ENCODE measurements around the gene TBX15.

DNA sequence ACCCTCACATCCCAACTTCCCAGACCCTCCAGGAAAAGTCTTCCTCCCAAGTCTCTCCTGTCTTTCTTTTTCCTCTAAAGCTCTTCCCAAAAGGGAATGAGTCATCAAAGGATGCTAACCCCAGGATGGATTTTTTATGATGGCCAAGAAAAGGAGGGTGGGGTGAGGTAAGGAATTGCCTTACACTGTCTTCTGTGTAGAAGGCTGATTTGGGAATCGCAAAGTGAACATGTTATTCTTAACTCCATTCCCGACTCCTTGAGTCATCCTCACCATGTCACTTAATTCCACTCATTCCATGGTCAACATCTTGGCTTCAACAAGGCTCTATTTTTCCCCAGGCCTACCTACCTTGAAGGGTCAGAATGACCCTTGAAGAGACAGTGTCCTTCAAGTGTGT is 44.0 kb downstream of the TBX15 start:
- TF ChIP-seq, protein P1, sequence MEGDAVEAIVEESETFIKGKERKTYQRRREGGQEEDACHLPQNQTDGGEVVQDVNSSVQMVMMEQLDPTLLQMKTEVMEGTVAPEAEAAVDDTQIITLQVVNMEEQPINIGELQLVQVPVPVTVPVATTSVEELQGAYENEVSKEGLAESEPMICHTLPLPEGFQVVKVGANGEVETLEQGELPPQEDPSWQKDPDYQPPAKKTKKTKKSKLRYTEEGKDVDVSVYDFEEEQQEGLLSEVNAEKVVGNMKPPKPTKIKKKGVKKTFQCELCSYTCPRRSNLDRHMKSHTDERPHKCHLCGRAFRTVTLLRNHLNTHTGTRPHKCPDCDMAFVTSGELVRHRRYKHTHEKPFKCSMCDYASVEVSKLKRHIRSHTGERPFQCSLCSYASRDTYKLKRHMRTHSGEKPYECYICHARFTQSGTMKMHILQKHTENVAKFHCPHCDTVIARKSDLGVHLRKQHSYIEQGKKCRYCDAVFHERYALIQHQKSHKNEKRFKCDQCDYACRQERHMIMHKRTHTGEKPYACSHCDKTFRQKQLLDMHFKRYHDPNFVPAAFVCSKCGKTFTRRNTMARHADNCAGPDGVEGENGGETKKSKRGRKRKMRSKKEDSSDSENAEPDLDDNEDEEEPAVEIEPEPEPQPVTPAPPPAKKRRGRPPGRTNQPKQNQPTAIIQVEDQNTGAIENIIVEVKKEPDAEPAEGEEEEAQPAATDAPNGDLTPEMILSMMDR (IDR thresholded peaks at IDR 0.05), result no peak
- TF ChIP-seq TCF7L2 (IDR thresholded peaks at IDR 0.05; ENCODE audit: low read depth, low read length) (no peak), POLR2AphosphoS5 (IDR thresholded peaks at IDR 0.05; ENCODE audit: low read depth, low read length) (no peak), SIN3A (IDR thresholded peaks at IDR 0.05; ENCODE audit: borderline replicate concordance, insufficient read depth, low read depth, low read length) (no peak)
- TF ChIP-seq, protein P2, sequence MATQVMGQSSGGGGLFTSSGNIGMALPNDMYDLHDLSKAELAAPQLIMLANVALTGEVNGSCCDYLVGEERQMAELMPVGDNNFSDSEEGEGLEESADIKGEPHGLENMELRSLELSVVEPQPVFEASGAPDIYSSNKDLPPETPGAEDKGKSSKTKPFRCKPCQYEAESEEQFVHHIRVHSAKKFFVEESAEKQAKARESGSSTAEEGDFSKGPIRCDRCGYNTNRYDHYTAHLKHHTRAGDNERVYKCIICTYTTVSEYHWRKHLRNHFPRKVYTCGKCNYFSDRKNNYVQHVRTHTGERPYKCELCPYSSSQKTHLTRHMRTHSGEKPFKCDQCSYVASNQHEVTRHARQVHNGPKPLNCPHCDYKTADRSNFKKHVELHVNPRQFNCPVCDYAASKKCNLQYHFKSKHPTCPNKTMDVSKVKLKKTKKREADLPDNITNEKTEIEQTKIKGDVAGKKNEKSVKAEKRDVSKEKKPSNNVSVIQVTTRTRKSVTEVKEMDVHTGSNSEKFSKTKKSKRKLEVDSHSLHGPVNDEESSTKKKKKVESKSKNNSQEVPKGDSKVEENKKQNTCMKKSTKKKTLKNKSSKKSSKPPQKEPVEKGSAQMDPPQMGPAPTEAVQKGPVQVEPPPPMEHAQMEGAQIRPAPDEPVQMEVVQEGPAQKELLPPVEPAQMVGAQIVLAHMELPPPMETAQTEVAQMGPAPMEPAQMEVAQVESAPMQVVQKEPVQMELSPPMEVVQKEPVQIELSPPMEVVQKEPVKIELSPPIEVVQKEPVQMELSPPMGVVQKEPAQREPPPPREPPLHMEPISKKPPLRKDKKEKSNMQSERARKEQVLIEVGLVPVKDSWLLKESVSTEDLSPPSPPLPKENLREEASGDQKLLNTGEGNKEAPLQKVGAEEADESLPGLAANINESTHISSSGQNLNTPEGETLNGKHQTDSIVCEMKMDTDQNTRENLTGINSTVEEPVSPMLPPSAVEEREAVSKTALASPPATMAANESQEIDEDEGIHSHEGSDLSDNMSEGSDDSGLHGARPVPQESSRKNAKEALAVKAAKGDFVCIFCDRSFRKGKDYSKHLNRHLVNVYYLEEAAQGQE (IDR thresholded peaks at IDR 0.05; ENCODE audit: insufficient read depth in 1 of 2, low read depth in 2 of 2, low read length in 1 of 2), result no peak
